HG03196 (cell line): Measurements from ENCODE around the gene CNNM2.
"Not testable (repeated sequence)": the region's sequence is repeated elsewhere in the genome, so short reads cannot be mapped to it uniquely, and the experiment has no call there.

Experiments
- ATAC-seq: cut with Tn5 transposase; IDR thresholded peaks from one replicate; pipeline ENCODE4 v1.9.1; 2021; ENCODE audit not compliant: unreplicated experiment

The CNNM2 gene

DNA sequence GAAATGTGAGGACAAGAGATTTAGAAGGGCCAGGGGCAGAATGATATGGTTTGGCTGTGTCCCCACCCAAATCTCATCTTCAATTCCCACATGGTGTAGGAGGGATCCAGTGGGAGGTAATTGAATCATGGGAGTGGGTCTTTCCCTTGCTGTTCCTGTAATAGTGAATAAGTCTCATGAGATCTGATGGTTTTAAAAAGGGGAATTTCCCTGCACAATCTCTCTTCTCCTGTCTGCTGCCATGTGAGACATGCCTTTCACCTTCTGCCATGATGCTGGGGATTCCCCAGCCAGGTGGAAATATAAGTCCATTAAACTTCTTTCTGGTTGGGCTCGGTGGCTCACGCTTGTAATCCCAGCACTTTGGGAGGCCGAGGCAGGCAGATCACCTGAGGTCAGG is 217.1 kb downstream of the CNNM2 start:
- ATAC-seq: not testable (repeated sequence)

DNA sequence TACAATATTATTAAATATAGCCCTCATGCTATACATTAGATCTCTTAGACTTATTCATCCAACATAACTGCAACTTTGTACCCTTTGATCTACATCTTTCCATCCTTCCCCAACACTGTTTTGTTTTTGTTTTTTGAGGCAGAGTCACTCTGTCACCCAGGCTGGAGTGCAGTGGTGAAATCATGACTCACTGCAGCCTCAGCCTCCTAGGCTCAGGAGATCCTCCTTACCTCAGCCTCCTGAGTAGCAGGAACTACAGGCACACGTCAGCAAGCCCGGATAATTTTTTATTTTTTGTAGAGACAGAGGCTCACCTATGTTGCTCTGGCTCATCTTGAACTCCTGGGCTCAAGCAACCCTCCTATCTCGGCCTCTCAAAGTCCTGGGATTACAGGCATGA is 221.7 kb downstream of the CNNM2 start:
- no peak for ATAC-seq
